OCI-LY3 (cell line): ENCODE data around the gene PCSK7.

ENCODE experiments used
- CTCF ChIP-seq: fragments of 200-600, 300-600 bp; sonication (generic); IDR thresholded peaks from 2 replicates; pipeline ENCODE4 v1.5.1; 2014; ENCODE audit warnings: antibody characterized with exemption, low read length, low read depth
- EZH2phosphoT487 ChIP-seq: fragments of 200-600 bp; shearing (Covaris generic); IDR thresholded peaks from 2 replicates; pipeline ENCODE4 v1.6.1; 2018; ENCODE audit warnings: antibody characterized with exemption, mixed run types, low read depth

GRCh38 chr11:117205211-117205818 is 26.6 kb downstream of the PCSK7 start:
- no peak for TF ChIP-seq CTCF
- no peak for TF ChIP-seq EZH2phosphoT487
